ENCODE measurements around the gene PRAF2. TPM values are rescaled to one million over a fixed set of nuclear protein-coding genes. Genes with fewer than 3 reads are reported as not detected.

PRAF2 gene
- total and polyA plus RNA-seq, 2 of the 13 experiments (the other 11 are each of a cell fraction or from before 2014, with no cell fraction given), result 0.33 to 2.6 TPM

DNA sequence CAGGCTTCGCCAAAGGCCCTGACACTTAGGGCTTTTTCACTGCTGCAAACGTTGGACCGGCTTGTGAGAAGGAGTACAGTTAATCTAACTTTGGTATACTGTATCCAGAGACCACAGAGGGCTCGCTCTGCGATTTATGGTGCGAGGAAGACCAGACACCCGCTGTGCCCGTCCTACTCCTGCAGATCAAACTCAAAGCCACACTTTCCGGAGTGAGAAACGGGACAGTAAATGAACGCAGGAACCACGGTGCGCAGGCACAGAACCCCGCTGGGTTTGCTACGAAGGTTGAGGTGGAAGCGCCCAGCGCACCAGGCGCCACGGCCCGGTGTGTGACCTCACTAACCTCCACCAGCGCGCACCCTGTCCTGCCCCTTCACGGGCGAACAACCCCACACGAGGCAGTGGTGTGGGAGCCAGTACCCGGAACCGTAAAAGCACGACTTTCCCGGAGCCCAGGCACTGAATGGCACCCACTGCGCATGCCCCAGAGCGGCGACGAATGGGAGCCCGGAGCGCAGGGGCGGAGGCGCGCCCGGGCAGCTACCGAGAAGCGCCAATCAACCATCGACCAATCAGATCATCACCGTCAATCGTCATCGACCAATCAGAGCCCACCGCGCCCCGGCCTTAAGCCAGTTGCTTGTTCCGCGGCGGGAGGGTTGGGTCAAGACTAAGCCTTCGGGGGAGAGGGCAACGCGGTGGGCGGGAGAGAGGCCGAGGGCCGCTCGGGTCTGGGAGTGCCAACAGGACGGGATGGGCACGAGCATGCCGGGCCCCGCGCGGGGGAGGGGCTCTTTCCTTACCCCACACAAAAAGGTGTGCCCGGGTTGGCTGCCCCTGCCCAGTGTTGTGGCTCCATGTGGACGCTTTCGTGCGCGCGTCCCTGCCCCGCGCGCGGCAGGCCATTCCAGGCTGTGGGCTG, 27.2 kb upstream of the PRAF2 start (continued):
- no peak for TF ChIP-seq ZNF530 (CRISPR knock-in tag; IDR thresholded peaks at IDR 0.05; ENCODE audit: low read depth)
- no peak for TF ChIP-seq ZNF12 (CRISPR knock-in tag; IDR thresholded peaks at IDR 0.05)
- peak; percentile 68 for TF ChIP-seq TFDP1 (CRISPR knock-in tag; IDR thresholded peaks at IDR 0.05; ENCODE audit: borderline replicate concordance)
- no peak for TF ChIP-seq TAF15 (IDR thresholded peaks at IDR 0.05; ENCODE audit: low read depth, low read length, poor library complexity, severe bottlenecking)
- no peak for TF ChIP-seq ZNF597 (CRISPR knock-in tag; IDR thresholded peaks at IDR 0.05)
- TF ChIP-seq ZNF747 (CRISPR knock-in tag; IDR thresholded peaks at IDR 0.05; ENCODE audit: borderline replicate concordance), result 0 out of 2 replicates have a peak, but pooled peaks have one; percentile 58
- TF ChIP-seq AHR (CRISPR knock-in tag; IDR thresholded peaks at IDR 0.05), result no peak
- TF ChIP-seq, protein P1, sequence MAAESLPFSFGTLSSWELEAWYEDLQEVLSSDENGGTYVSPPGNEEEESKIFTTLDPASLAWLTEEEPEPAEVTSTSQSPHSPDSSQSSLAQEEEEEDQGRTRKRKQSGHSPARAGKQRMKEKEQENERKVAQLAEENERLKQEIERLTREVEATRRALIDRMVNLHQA (CRISPR knock-in tag; IDR thresholded peaks at IDR 0.05), result no peak
- TF ChIP-seq ZFAT (CRISPR knock-in tag; conservative IDR thresholded peaks at IDR 0.05), result no peak
- no peak for TF ChIP-seq ZNF282 (IDR thresholded peaks at IDR 0.05; ENCODE audit: partially characterized antibody)
- peak; percentile 10; the same call in 1 of the 2 replicates for TF ChIP-seq SALL1 (CRISPR knock-in tag; IDR thresholded peaks at IDR 0.05)
- 0 out of 2 replicates have a peak, but pooled peaks have one; percentile 67 for TF ChIP-seq ZBTB7A (CRISPR knock-in tag; IDR thresholded peaks at IDR 0.05)
- no peak for TF ChIP-seq CBX2 (IDR thresholded peaks at IDR 0.05; ENCODE audit: low read depth, low read length)
- no peak for TF ChIP-seq CBX2 (CRISPR knock-in tag; IDR thresholded peaks at IDR 0.05; ENCODE audit: low read depth)
- TF ChIP-seq PAF1 (CRISPR knock-in tag; IDR thresholded peaks at IDR 0.05), result no peak
- no peak for TF ChIP-seq MYNN (CRISPR knock-in tag; IDR thresholded peaks at IDR 0.05; ENCODE audit: low read depth)
- no peak for TF ChIP-seq NONO (IDR thresholded peaks at IDR 0.05)
- no peak for TF ChIP-seq NONO (CRISPR knock-in tag; conservative IDR thresholded peaks at IDR 0.05)
- no peak for TF ChIP-seq ZBTB1 (CRISPR knock-in tag; IDR thresholded peaks at IDR 0.05; ENCODE audit: borderline replicate concordance)
